ENCODE data around the gene YPEL5.
"Not testable (repeated sequence)": the region's sequence is repeated elsewhere in the genome, so short reads cannot be mapped to it uniquely, and the experiment has no call there.

DNA sequence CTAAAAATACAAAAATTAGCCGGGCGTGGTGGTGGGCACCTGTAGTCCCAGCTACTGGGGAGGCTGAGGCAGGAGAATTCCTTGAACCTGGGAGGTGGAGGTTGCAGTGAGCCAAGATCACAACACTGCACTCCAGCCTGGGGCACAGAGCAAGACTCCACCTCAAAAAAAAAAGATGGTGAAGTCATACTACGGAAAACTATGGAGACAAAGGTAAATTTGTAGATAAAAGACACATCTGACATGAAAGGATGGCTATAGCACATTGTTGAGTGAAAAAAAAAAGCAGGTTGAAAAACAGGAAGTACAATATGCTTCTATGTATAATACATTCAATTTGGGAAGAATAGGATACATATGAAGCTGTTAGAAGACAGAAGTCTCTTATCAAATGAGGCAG is 1.9 kb upstream of the YPEL5 start:
- not testable (repeated sequence) for TF ChIP-seq EP300, POLR2A (IDR thresholded peaks at IDR 0.05)
- TF ChIP-seq, protein P1, sequence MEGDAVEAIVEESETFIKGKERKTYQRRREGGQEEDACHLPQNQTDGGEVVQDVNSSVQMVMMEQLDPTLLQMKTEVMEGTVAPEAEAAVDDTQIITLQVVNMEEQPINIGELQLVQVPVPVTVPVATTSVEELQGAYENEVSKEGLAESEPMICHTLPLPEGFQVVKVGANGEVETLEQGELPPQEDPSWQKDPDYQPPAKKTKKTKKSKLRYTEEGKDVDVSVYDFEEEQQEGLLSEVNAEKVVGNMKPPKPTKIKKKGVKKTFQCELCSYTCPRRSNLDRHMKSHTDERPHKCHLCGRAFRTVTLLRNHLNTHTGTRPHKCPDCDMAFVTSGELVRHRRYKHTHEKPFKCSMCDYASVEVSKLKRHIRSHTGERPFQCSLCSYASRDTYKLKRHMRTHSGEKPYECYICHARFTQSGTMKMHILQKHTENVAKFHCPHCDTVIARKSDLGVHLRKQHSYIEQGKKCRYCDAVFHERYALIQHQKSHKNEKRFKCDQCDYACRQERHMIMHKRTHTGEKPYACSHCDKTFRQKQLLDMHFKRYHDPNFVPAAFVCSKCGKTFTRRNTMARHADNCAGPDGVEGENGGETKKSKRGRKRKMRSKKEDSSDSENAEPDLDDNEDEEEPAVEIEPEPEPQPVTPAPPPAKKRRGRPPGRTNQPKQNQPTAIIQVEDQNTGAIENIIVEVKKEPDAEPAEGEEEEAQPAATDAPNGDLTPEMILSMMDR (IDR thresholded peaks at IDR 0.05) = not testable (repeated sequence)

All from ovary (tissue), 3 donors.